DOHH2 (cell line): ENCODE results near the gene TMEM39B.
"Not testable (repeated sequence)": the region's sequence is repeated elsewhere in the genome, so short reads cannot be mapped to it uniquely, and the experiment has no call there.

ENCODE experiments used
- H3F3A ChIP-seq: fragments of 200-600 bp; sonication (generic), shearing (Covaris generic); 2 replicates; pipeline ENCODE4 v1.6.0; 2016; ENCODE audit warnings: antibody characterized with exemption, mild to moderate bottlenecking; ENCODE audit not compliant: control insufficient read depth, insufficient read depth
- H3K27ac ChIP-seq: fragments of 200-600 bp; sonication (generic); 2 replicates; pipeline ENCODE4 v1.5.1; 2014; ENCODE audit warnings: low read depth, mild to moderate bottlenecking, low read length, moderate library complexity
- H3K27me3 ChIP-seq: fragments of 200-600 bp; sonication (generic); 2 replicates; pipeline ENCODE4 v1.6.1; 2014; ENCODE audit warnings: mild to moderate bottlenecking, low read length, mixed read lengths; ENCODE audit not compliant: control insufficient read depth
- H3K36me3 ChIP-seq: fragments of 200-600 bp; sonication (generic); 2 replicates; pipeline ENCODE4 v1.6.1; 2014; ENCODE audit warnings: mild to moderate bottlenecking, low read length, moderate library complexity, mixed read lengths; ENCODE audit not compliant: control insufficient read depth
- H3K4me1 ChIP-seq: fragments of 200-600 bp; sonication (generic); 2 replicates; pipeline ENCODE4 v1.6.1; 2014; ENCODE audit warnings: mild to moderate bottlenecking, low read length, mixed read lengths; ENCODE audit not compliant: control insufficient read depth
- H3K4me2 ChIP-seq: fragments of 200-600 bp; sonication (generic); 2 replicates; pipeline ENCODE4 v1.6.0; 2014; ENCODE audit warnings: mild to moderate bottlenecking, low read length, moderate library complexity
- H3K4me3 ChIP-seq: fragments of 200-600 bp; sonication (generic); 2 replicates; pipeline ENCODE4 v1.5.1; 2014; ENCODE audit warnings: mild to moderate bottlenecking, low read length, mixed read lengths
- H3K79me2 ChIP-seq: fragments of 200-600 bp; sonication (generic); 2 replicates; pipeline ENCODE4 v1.6.1; 2014; ENCODE audit warnings: mild to moderate bottlenecking, low read length, mixed read lengths; ENCODE audit not compliant: control insufficient read depth
- H3K9me2 ChIP-seq: fragments of 200-600 bp; sonication (generic); replicated peaks from 2 replicates; pipeline ENCODE4 v1.6.1; 2014; ENCODE audit warnings: mild to moderate bottlenecking, low read length, mixed read lengths; ENCODE audit not compliant: control insufficient read depth
- H3K9me3 ChIP-seq: fragments of 200-600 bp; sonication (generic); 2 replicates; pipeline ENCODE4 v1.6.1; 2014; ENCODE audit warnings: antibody characterized with exemption, low read length, mixed read lengths; ENCODE audit not compliant: control insufficient read depth, insufficient read depth
- H4K20me1 ChIP-seq: fragments of 200-600 bp; sonication (generic); 2 replicates; pipeline ENCODE4 v1.6.0; 2014; ENCODE audit warnings: low read depth, mild to moderate bottlenecking, antibody characterized with exemption, low read length, moderate library complexity; ENCODE audit not compliant: control insufficient read depth, insufficient read depth
- CTCF ChIP-seq: fragments of 200-600 bp; sonication (generic); IDR thresholded peaks from one replicate; pipeline ENCODE4 v1.5.1; 2014; ENCODE audit warnings: antibody characterized with exemption, mild to moderate bottlenecking, low read depth, low read length; ENCODE audit not compliant: poor library complexity, severe bottlenecking
- EZH2phosphoT487 ChIP-seq: fragments of 200-600 bp; sonication (generic); IDR thresholded peaks from 2 replicates; pipeline ENCODE4 v1.6.1; 2017; ENCODE audit warnings: borderline replicate concordance, mild to moderate bottlenecking, antibody characterized with exemption, low read length, moderate library complexity, mixed read lengths

The TMEM39B gene

GRCh38 chr1:32112806-32113375 lies 40.2 kb downstream of the TMEM39B start:
- Histone ChIP-seq H3K79me2 (peaks cover 100% of the 10 kb centered on the region), H3K9me2 (no peaks in the 10 kb centered on the region), H3K4me2 (no peak overlapping the region), H3K36me3 (peaks cover 25% of the 10 kb centered on the region), H3F3A (0 out of 2 replicates have a peak, but pooled peaks cover 3% of the 10 kb centered on the region), H4K20me1 (no peaks in the 10 kb centered on the region; the same call in 1 of the 2 replicates), H3K4me1 (peaks cover 25% of the 10 kb centered on the region), H3K9me3 (no peaks in the 10 kb centered on the region), H3K27ac (no peak overlapping the region), H3K4me3 (no peak overlapping the region), H3K27me3 (no peaks in the 10 kb centered on the region)
- TF ChIP-seq CTCF (no peak), EZH2phosphoT487 (no peak)

- Histone ChIP-seq H3K4me1 (peaks cover 25% of the 10 kb centered on the region), H3K79me2 (peaks cover 100% of the 10 kb centered on the region), H3K36me3 (peaks cover 19% of the 10 kb centered on the region)
- not testable (repeated sequence) for H3K4me2 ChIP-seq, H3K27me3 ChIP-seq, H4K20me1 ChIP-seq, H3K27ac ChIP-seq, H3K9me3 ChIP-seq, H3K4me3 ChIP-seq, H3F3A ChIP-seq, H3K9me2 ChIP-seq
These were observed 40.7 kb downstream of the TMEM39B start for GRCh38 chr1:32113436-32113835.

- H3F3A ChIP-seq = 0 out of 2 replicates have a peak, but pooled peaks cover 3% of the 10 kb centered on the region
- no peak overlapping the region for H3K4me2 ChIP-seq
- H3K9me3 ChIP-seq = no peaks in the 10 kb centered on the region
- peaks cover 18% of the 10 kb centered on the region for H3K36me3 ChIP-seq
- no peaks in the 10 kb centered on the region; the same call in 1 of the 2 replicates for H4K20me1 ChIP-seq
- H3K9me2 ChIP-seq = no peaks in the 10 kb centered on the region
- no peak overlapping the region for H3K27ac ChIP-seq
- H3K79me2 ChIP-seq = peaks cover 99% of the 10 kb centered on the region
- peaks cover 24% of the 10 kb centered on the region for H3K4me1 ChIP-seq
- no peaks in the 10 kb centered on the region for H3K27me3 ChIP-seq
- TF ChIP-seq CTCF (no peak), EZH2phosphoT487 (no peak)
- H3K4me3 ChIP-seq = no peak overlapping the region
These were observed 41.7 kb downstream of the TMEM39B start for GRCh38 chr1:32114420-32114819.

- peaks cover 13% of the 10 kb centered on the region for H3K4me1 ChIP-seq
- H3K4me3 ChIP-seq = no peak overlapping the region
- no peaks in the 10 kb centered on the region for H3K9me3 ChIP-seq
- no peaks in the 10 kb centered on the region for H3K9me2 ChIP-seq
- H3K4me2 ChIP-seq = no peak overlapping the region
- TF ChIP-seq CTCF (no peak), EZH2phosphoT487 (no peak)
- peaks cover 14% of the 10 kb centered on the region for H3K36me3 ChIP-seq
- no peaks in the 10 kb centered on the region for H3K27me3 ChIP-seq
- H4K20me1 ChIP-seq = no peaks in the 10 kb centered on the region; the same call in 1 of the 2 replicates
- peaks cover 99% of the 10 kb centered on the region for H3K79me2 ChIP-seq
- no peak overlapping the region for H3K27ac ChIP-seq
- 0 out of 2 replicates have a peak, but pooled peaks cover 3% of the 10 kb centered on the region for H3F3A ChIP-seq
These were observed 42.8 kb downstream of the TMEM39B start for GRCh38 chr1:32115496-32115895.
